ENCODE measurements around the gene BRSK2.
"Not testable (repeated sequence)": the region's sequence is repeated elsewhere in the genome, so short reads cannot be mapped to it uniquely, and the experiment has no call there.

The BRSK2 gene

DNA sequence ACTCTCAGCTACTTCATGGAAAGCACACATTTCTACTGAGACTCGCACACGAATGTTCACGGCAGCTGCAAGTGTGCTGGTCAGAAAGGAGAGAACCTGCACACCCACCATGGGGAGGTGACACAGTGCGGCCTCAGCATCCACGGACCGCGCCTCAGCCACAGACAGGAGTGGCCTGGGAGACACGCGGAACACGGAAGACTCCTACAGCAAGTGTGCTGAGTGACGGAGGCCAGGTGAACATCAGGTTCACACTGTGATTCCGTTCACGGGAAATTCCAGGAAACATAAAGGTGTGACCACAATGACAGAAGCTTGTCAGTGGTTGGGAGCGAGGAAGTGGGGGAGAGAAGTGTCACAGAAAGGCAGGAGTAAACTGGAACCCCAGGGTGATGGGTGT, 110.2 kb downstream of the BRSK2 start:
- in situ Hi-C loops (cut with MboI; ENCODE audit: low pct_unique_long_range_greater_than_20kb, low sequenced_read_pairs) = no loop called here
- no peak for DNase-seq

DNA sequence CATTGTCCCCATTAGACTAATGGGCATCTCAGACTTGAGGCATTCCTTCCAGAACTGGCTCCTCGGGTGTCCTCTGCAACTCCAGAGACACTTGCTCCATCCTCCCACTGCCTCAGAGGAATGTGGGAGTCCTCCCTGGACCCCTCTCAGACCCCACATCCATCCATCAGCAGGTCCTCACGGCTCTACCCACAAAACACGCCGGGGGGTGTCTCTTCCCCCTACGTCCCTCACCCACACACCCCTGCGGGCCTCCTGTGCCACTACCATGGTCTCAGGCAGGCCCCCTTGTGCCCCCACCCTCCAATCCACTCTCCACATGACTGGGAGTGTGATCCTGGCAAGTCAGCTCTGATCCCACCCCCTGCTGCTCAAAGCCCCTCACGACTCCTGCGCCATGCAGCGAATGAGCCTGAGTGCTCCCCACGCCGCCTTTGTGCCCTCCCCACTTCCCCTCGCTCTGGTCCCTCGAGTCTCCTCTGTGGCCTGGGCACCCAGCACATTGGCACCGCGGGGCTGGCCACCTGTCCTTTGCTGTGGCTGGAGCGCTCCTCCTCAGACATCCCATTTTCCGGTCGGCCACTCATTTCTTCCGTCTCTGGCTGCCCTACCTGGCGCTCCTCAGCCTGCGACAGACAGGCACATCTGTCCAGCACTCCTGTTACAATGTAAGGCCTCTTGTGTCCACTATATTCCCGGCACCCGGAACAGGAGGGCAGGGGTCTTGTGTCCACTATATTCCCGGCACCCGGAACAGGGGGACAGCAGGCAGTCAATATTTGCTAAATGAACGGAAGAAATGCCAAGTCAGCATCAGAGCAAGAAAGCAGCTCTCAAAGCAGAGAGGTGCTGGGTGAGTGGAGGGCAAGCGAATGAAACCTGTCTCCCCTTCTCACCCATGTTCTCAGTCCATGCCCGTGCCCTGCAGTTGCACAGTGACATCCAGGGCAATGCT, 111.0 kb downstream of the BRSK2 start:
- no peak for DNase-seq
- in situ Hi-C loops (cut with MboI; ENCODE audit: low pct_unique_long_range_greater_than_20kb, low sequenced_read_pairs) = no loop called here

GRCh38 chr11:1501421-1502167, 111.9 kb downstream of the BRSK2 start:
- DNase-seq = no peak
- in situ Hi-C loops (cut with MboI; ENCODE audit: low pct_unique_long_range_greater_than_20kb, low sequenced_read_pairs) = no loop called here

DNA sequence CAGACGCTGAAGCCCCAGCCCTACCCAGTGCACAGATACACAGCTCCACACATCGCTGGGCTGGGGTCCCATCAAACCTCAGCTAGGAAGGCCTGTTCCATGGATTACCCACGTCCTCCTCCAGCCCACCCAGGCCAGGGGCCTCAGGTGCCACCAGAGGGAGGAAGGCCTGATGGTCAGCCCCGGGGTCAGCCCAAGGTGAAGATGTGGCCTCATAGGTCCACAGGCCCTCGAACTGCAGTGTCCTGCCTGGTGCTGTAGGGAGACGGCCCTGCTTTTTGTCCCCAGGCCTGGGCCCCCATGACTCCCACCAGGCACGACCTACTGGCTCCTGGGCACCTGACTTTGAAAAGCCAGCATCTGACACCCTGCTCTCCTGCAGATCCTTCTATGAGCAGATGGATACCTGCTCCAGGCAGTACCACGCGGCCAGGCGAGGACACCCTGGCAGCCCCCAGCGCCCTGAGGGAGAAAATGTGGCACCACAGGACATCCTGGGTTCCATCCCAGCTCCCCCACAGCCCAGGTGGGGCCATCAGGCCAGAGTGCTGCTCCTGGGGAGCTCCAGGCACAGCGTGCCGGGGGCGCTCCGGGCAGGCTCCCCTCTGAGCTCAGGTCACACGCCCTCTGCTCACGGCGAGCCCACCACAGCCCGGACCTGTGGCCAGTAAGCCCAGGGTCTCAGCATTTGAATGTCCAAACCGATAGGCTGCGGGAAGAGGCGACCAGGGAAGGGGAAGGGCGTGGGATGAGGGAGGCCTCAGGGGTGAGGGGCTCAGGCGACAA, 112.6 kb downstream of the BRSK2 start:
- no peak for DNase-seq
- in situ Hi-C loops (cut with MboI; ENCODE audit: low pct_unique_long_range_greater_than_20kb, low sequenced_read_pairs) = no loop called here

- no peak for DNase-seq
- in situ Hi-C loops (cut with MboI; ENCODE audit: low pct_unique_long_range_greater_than_20kb, low sequenced_read_pairs) = no loop called here
Observed at GRCh38 chr11:1502954-1503707, 113.4 kb downstream of the BRSK2 start.

DNA sequence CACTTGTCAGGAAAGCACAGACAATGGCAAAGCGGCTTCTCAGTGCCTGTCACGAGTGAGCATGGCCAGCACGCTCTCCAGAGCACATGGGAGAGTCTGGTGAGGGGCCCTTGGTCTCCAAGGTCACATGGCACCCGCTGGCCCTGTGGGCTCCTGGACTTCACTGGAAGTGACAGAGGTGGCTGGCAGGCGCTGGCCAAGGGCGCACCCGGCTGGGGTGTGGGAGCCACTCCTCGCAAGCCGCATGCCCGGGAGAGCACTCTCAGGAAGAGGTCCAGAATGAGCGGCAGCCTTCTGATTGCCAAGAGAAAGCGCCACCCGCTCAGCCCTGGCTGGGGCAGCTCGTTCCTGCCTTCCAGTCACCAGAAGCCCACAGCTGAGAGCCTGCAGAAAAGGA, 114.0 kb downstream of the BRSK2 start:
- DNase-seq = no peak
- in situ Hi-C loops (cut with MboI; ENCODE audit: low pct_unique_long_range_greater_than_20kb, low sequenced_read_pairs) = no loop called here

- no peak for DNase-seq
- in situ Hi-C loops (cut with MboI; ENCODE audit: low pct_unique_long_range_greater_than_20kb, low sequenced_read_pairs) = no loop called here
Observed at GRCh38 chr11:1504138-1504537, 114.4 kb downstream of the BRSK2 start.

- DNase-seq = no peak
- in situ Hi-C loops (cut with MboI; ENCODE audit: low pct_unique_long_range_greater_than_20kb, low sequenced_read_pairs) = no loop called here
Observed at GRCh38 chr11:1504581-1505290, 115.0 kb downstream of the BRSK2 start.

GRCh38 chr11:1505480-1505879, 115.7 kb downstream of the BRSK2 start:
- in situ Hi-C loops (cut with MboI; ENCODE audit: low pct_unique_long_range_greater_than_20kb, low sequenced_read_pairs) = no loop called here
- DNase-seq = no peak

DNA sequence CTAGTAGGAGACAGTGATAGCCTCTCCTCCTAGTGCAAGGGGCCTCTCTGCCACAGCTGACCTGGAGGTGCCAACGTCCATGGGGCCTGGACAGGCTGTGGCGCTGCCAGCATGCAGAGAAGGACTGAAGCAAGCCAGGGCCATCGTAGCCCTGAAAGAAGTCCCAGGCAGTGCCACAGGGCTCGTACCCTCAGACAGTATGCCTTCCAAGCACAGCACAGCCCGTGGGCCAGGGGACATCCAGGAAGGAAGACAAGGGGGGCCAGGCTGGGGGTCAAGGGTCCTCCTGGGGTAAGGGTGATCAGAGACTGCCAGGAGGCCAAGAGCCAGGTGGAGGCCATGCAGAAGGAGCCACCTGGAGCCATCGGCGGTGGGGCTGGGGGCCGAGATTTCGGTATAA, 117.2 kb downstream of the BRSK2 start:
- in situ Hi-C loops (cut with MboI; ENCODE audit: low pct_unique_long_range_greater_than_20kb, low sequenced_read_pairs) = no loop called here
- DNase-seq = no peak

DNA sequence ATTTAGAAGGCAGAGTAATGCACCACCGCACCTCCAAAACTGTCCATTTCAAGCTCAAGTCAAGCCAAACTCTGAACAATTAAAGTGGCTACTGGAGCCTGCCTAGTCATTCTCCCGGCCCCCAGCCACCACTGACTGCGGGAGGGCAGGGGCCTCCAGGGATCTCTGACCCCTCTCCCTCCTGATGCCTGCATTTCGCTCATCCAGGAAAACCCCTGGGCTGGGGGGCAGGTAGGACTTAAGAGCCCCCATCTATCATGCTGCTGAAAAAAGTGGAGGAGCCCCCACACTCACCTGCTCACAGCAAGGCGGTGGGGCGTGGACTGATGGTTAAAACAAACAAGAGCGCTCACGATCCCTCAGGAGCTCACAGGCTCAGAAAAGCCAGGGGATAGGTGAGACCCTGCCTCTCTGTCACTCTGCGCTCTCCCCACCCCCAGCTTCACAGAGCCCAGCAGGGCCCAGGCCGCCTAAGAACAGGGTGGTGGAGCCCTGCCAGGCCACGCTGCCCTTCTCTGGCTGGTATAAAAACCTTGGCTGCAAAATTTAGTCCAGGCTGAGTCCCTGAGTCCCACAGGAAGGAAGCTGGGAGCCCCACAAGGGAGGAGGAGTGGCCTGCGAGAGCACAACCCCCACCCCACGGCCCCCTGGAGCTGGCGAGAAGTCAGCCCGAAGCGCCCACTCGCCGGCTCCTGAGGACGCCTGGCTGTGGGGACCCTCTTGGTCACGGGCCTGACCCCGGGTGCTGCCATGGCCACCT, 117.8 kb downstream of the BRSK2 start:
- DNase-seq = no peak
- in situ Hi-C loops (cut with MboI; ENCODE audit: low pct_unique_long_range_greater_than_20kb, low sequenced_read_pairs) = no loop called here

- in situ Hi-C loops (cut with MboI; ENCODE audit: low pct_unique_long_range_greater_than_20kb, low sequenced_read_pairs) = no loop called here
- no peak for DNase-seq
Observed at GRCh38 chr11:1508491-1508891, 118.8 kb downstream of the BRSK2 start.

- in situ Hi-C loops (cut with MboI; ENCODE audit: low pct_unique_long_range_greater_than_20kb, low sequenced_read_pairs) = no loop called here
- DNase-seq = no peak
Observed at GRCh38 chr11:1508986-1509385, 119.3 kb downstream of the BRSK2 start.

DNA sequence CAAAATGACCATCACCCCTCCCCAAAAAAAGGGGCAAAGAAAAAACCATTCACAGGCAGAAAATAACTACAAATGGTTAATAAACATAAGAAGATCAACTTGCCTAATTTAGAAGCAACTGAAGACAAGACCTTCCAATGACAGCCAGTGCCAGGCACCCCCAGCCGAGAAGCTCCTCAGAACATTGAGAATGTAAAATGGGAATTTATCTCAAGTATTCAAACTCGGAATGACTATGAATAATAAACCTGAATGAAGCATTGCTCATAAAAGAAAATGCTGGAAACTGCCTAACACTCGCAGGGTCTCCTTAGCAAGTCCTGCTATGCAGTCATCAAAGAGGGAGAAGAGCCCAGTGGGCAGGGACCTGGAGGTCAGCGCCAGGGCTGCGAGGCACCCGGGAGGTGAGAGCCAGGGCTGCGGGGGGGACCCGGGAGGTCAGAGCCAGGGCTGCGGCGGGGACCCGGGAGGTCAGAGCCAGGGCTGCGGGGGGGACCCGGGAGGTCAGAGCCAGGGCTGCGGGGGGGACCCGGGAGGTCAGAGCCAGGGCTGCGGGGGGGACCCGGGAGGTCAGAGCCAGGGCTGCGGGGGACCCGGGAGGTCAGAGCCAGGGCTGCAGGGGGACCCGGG, 120.0 kb downstream of the BRSK2 start:
- DNase-seq = no peak
- in situ Hi-C loops (cut with MboI; ENCODE audit: low pct_unique_long_range_greater_than_20kb, low sequenced_read_pairs) = no loop called here

DNA sequence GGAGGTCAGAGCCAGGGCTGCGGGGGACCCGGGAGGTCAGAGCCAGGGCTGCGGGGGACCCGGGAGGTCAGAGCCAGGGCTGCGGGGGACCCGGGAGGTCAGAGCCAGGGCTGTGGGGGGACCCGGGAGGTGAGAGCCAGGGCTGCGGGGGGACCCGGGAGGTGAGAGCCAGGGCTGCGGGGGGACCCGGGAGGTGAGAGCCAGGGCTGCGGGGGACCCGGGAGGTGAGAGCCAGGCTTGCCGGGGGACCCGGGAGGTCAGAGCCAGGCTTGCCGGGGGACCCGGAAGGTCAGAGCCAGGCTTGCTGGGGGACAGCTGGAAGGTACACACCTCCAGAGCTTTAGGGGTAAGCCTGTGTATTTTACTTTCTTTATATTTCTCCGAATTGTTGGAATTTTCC, 120.6 kb downstream of the BRSK2 start:
- DNase-seq; in situ Hi-C loops (cut with MboI; ENCODE audit: low pct_unique_long_range_greater_than_20kb, low sequenced_read_pairs): not testable (repeated sequence)

DNA sequence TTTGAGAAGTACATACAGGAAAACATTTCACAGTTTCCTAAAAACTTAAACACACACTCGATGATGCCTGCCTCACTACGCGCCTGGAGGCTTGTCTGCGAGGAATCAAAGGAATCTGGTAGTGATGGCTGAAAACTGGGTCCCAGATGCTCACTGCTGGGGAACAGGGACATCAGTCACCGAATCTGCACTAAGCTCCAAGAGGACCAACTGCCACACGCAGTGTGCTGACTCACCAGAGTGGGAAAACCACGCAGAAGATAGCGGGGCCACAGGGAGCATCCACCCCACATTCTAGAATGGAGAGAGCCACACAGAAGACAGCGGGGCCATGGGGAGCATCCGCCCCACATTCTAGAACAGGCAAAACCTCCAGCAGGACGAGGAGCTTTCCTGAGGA, 121.2 kb downstream of the BRSK2 start:
- no peak for DNase-seq
- in situ Hi-C loops (cut with MboI; ENCODE audit: low pct_unique_long_range_greater_than_20kb, low sequenced_read_pairs) = no loop called here

DNA sequence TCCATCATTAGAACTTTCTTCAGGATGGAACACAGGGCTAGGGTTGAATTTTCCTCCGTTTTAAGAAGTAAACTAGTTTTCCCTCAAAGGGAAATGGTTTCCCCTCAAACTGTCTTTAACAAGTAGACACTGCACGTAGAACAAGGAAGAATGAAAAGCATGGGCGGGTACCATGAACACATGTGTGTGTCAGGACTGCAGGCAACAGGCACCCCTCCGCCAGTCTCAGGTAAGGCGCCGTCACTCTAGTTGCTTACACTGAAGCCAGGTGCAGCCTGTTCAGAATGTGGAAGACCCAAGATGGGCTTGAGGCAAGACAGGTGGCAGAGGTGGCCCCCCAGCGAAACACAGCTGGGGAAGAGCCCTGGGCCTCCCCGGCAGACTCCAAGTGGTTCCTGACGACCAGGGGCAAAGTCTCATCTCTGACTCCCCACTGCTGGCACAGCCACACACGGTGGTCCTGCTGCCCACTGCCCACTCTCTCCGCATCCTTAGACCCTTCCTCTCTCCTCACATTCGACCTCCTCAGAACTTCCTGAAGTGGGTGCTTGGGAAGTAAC, 122.3 kb downstream of the BRSK2 start:
- in situ Hi-C loops (cut with MboI; ENCODE audit: low pct_unique_long_range_greater_than_20kb, low sequenced_read_pairs) = no loop called here
- DNase-seq = no peak
